Left lung (tissue), 10 donors: ENCODE results near the gene RADX. TPM values are rescaled to one million over a fixed set of nuclear protein-coding genes. Genes with fewer than 3 reads are reported as not detected.

ENCODE experiments used
- ATAC-seq: fragments of 200-7000 bp; cut with Tn5 transposase; one replicate; pipeline ENCODE4 v1.9.1; 2020; ENCODE audit warnings: moderate library complexity
- DNase-seq, 4 donors: peaks; one replicate each; pipeline ENCODE4 v3.0.0-alpha.2; 2013 to 2020
- H3K27ac ChIP-seq, 2 donors: fragments of 200-600 bp; sonication (generic) in 1 of 2; one replicate each; pipeline versions ENCODE4 v1.5.0 to v1.8.0; 2020 to 2021
- H3K27me3 ChIP-seq, 2 donors: fragments of 200-600 bp; sonication (generic) in 1 of 2; one replicate each; pipeline versions ENCODE4 v1.5.0 to v1.8.0; 2020 to 2021
- H3K36me3 ChIP-seq, 2 donors: fragments of 200-600 bp; sonication (generic) in 1 of 2; one replicate each; pipeline versions ENCODE4 v1.5.0 to v1.8.0; 2020 to 2021
- H3K4me1 ChIP-seq, 2 donors: fragments of 200-600 bp; one replicate each; pipeline ENCODE4 v1.8.0; 2021
- H3K4me3 ChIP-seq, 2 donors: fragments of 200-600 bp; sonication (generic) in 1 of 2; one replicate each; pipeline versions ENCODE4 v1.5.0 to v1.8.0; 2020 to 2021; ENCODE audit warnings: mild to moderate bottlenecking in 1 of 2
- H3K9me3 ChIP-seq, 2 donors: fragments of 200-600 bp; sonication (generic) in 1 of 2; one replicate each; pipeline versions ENCODE4 v1.5.0 to v1.8.0; 2020 to 2021
- CTCF ChIP-seq, 2 donors: fragments of 200-600 bp; sonication (generic) in 1 of 2; IDR thresholded peaks; one replicate each; pipeline versions ENCODE4 v1.5.0 to v1.8.0; 2021; ENCODE audit warnings: antibody characterized with exemption in 2 of 2
- intact Hi-C, 2 donors: fragments of 100-400 bp; cut with DNase I; formaldehyde crosslinking; loops; one replicate each; pipeline versions ENCODE4 v1.11.2 to v1.14.2; 2022
- polyA plus RNA-seq, 6 donors: library from polyadenylated mRNA; unstranded; fragments of 120-200 nt; gene quantifications; one replicate each; pipeline ENCODE4 v1.2.1, GENCODE V29; 2013; ENCODE audit not compliant: insufficient read length in 6 of 6
- total RNA-seq, 2 donors: library from RNA; stranded (reverse); fragmentation: NEBNext Ultra II Directional; extraction: Animal tissue kit (Norgen Biotek cat#: 25700); gene quantifications; one replicate each; pipeline ENCODE4 v1.2.1, GENCODE V29; 2021
- donor health status: DM: no; HTN: yes; CAD: no.
- donor health status: DM: no; HTN: no; CAD: no.

The RADX gene
- total and polyA plus RNA-seq, 8 donors = 3.2 to 15.5 (median 11.8) TPM

GRCh38 chrX:106672527-106672926 is 60.7 kb downstream of the RADX start:
- no peak for TF ChIP-seq CTCF (IDR thresholded peaks at IDR 0.05)
- ATAC-seq (no peak), DNase-seq (no peak)
- no peaks in the 10 kb centered on the region for H3K4me1 ChIP-seq
- H3K9me3 ChIP-seq = no peaks in the 10 kb centered on the region
- H3K4me3 ChIP-seq = no peak overlapping the region
- no peak overlapping the region for H3K27ac ChIP-seq
- H3K36me3 ChIP-seq = no peaks in the 10 kb centered on the region
- intact Hi-C loops = no loop called here
- peaks cover 0 to 6% of the 10 kb centered on the region in 2 donors for H3K27me3 ChIP-seq

- no peak for TF ChIP-seq CTCF (IDR thresholded peaks at IDR 0.05)
- no peaks in the 10 kb centered on the region for H3K36me3 ChIP-seq
- intact Hi-C loops = no loop called here
- no peak overlapping the region for H3K4me3 ChIP-seq
- no peaks in the 10 kb centered on the region for H3K9me3 ChIP-seq
- ATAC-seq (no peak), DNase-seq (no peak)
- no peaks in the 10 kb centered on the region for H3K4me1 ChIP-seq
- no peaks in the 10 kb centered on the region for H3K27me3 ChIP-seq
- H3K27ac ChIP-seq = no peak overlapping the region
These were observed 68.9 kb downstream of the RADX start for GRCh38 chrX:106680716-106681115.

GRCh38 chrX:106684207-106684606 is 72.4 kb downstream of the RADX start:
- no peaks in the 10 kb centered on the region for H3K36me3 ChIP-seq
- intact Hi-C loops = no loop called here
- H3K9me3 ChIP-seq = no peaks in the 10 kb centered on the region
- ATAC-seq = no peak
- no peak overlapping the region for H3K4me3 ChIP-seq
- no peak overlapping the region for H3K27ac ChIP-seq
- no peaks in the 10 kb centered on the region for H3K4me1 ChIP-seq
- DNase-seq = no peak
- TF ChIP-seq CTCF (IDR thresholded peaks at IDR 0.05) = no peak
- no peaks in the 10 kb centered on the region for H3K27me3 ChIP-seq

- H3K4me3 ChIP-seq = no peak overlapping the region
- no peak overlapping the region for H3K27ac ChIP-seq
- no peaks in the 10 kb centered on the region for H3K9me3 ChIP-seq
- no peak for DNase-seq
- no peak for ATAC-seq
- peaks cover 0 to 13% of the 10 kb centered on the region in 2 donors for H3K27me3 ChIP-seq
- H3K36me3 ChIP-seq = no peaks in the 10 kb centered on the region
- intact Hi-C loops = no loop called here
- TF ChIP-seq CTCF (IDR thresholded peaks at IDR 0.05) = no peak
- H3K4me1 ChIP-seq = no peaks in the 10 kb centered on the region
These were observed 80.8 kb downstream of the RADX start for GRCh38 chrX:106692425-106693065.

GRCh38 chrX:106696502-106696901 is 84.7 kb downstream of the RADX start:
- ATAC-seq (no peak), DNase-seq (no peak)
- intact Hi-C loops = no loop called here
- H3K36me3 ChIP-seq = no peaks in the 10 kb centered on the region
- H3K27ac ChIP-seq = no peak overlapping the region
- H3K9me3 ChIP-seq = no peaks in the 10 kb centered on the region
- no peaks in the 10 kb centered on the region for H3K4me1 ChIP-seq
- no peak overlapping the region for H3K4me3 ChIP-seq
- peaks cover 0 to 13% of the 10 kb centered on the region in 2 donors for H3K27me3 ChIP-seq
- TF ChIP-seq CTCF (IDR thresholded peaks at IDR 0.05) = no peak
